ENCODE measurements around the gene AMT. TPM values are rescaled to one million over a fixed set of nuclear protein-coding genes. Genes with fewer than 3 reads are reported as not detected.

AMT gene
- total RNA-seq, 1 donor from 2014 or later = 3.7 TPM

DNA sequence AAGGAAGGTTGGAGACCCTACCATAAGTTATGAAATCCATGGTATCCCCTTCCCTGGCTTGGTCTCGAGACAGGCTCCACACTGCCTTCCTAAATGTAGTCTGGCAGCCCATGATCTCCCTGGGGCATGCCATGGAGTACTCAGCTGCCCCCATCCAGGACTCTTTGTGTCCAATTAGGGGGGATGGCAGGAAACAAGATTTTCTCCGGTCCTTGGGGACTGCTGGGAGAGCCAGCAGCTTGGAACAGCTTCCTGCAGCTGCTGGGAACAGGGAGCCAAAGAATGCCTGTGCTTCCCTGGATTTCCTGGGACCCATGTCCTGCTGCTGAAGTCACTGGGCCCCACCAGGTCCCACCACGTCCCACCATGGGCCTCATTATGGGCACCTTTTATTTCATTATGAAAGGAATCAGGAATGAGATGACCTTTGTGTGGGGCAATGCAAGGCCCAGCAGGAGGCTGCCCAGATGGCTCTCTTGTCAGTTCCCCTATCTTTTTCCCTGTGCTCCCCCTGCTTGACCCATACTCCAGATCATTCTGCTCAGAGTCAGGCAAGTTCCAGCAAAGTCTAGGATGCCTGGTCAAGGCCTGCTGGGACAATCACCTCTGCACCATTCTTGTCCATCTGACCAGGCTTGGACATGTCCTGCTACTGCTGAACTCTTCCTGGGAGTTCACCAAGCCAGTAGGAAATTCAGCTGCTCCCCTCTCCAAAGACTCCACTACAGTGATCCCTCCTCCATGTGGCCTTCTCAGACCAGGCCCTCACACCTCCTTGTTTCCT, 32.8 kb upstream of the AMT start:
- intact Hi-C loops (cut with micrococcal nuclease) = no loop called here
- no peaks in the 10 kb centered on the region for H3K36me3 Mint-ChIP-seq (ENCODE audit: low read depth)
- no peaks in the 10 kb centered on the region for H3K9me3 Mint-ChIP-seq
- H3K4me3 Mint-ChIP-seq = no peak overlapping the region
- H3K27me3 Mint-ChIP-seq = no peaks in the 10 kb centered on the region
- DNase-seq = no peak
- no peak overlapping the region for H3K27ac Mint-ChIP-seq
- no peaks in the 10 kb centered on the region for H3K4me1 Mint-ChIP-seq

DNA sequence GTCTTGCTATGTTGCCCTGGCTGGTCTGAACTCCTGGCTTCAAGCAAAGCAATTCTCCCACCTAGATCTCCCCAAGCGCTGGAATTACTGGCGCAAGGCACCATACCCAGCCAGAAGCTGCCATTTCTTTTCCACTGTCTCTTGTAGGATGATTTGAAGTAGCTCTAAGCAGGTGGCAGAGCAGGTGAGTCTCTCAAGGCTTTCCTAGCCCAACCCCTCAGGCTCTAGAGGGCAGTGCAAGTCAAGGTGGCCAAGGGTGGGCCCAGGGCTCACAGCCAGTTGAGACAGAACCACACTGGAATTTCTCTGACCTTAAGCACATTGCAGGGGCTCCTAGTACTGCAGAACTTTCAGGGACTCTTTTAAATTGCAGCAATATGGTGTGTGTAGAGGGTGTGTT, 32.2 kb upstream of the AMT start:
- H3K27me3 Mint-ChIP-seq = no peaks in the 10 kb centered on the region
- no peaks in the 10 kb centered on the region for H3K4me1 Mint-ChIP-seq
- no peak overlapping the region for H3K4me3 Mint-ChIP-seq
- intact Hi-C loops (cut with micrococcal nuclease) = no loop called here
- DNase-seq = no peak
- no peaks in the 10 kb centered on the region for H3K36me3 Mint-ChIP-seq (ENCODE audit: low read depth)
- no peaks in the 10 kb centered on the region for H3K9me3 Mint-ChIP-seq
- no peak overlapping the region for H3K27ac Mint-ChIP-seq

DNA sequence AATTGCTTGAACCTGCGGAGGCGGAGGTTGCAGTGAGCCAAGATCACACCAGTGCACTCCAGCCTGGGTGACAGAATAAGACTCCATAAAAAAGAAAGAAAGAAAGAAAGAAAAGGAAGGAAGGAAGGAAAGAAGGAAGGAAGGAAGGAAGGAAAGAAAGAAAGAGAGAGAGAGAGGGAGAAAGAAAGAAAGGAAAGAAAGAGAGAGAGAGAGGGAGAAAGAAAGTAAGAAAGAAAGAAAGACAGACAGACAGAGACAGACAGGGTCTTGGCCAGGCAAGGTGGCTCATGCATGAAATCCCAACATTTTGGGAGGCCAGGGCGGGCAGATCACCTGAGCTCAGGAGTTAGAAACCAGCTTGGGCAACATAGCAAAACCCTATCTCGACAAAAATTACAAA, 31.3 kb upstream of the AMT start:
- no peaks in the 10 kb centered on the region for H3K9me3 Mint-ChIP-seq
- intact Hi-C loops (cut with micrococcal nuclease) = no loop called here
- no peak overlapping the region for H3K4me3 Mint-ChIP-seq
- no peak overlapping the region for H3K27ac Mint-ChIP-seq
- H3K36me3 Mint-ChIP-seq (ENCODE audit: low read depth) = no peaks in the 10 kb centered on the region
- no peak for DNase-seq
- peaks cover 5% of the 10 kb centered on the region for H3K4me1 Mint-ChIP-seq
- H3K27me3 Mint-ChIP-seq = no peaks in the 10 kb centered on the region

DNA sequence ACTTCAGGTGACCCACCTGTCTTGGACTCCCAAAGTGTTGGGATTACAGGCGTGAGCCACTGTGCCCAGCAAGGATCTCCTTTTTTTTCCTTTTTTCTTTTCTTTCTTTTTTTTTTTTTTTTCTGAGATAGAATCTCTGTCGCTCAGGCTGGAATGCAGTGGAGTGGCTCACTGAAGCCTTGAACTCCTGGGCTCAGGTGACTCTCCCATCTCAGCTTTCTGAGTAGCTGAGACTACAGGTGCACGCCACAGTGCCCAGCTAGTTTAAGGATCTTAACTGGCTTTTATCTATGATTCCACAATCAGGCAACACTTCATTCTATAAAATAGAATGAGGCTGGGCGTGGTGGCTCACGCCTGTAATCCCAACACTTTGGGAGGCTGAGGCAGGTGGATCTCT, 23.1 kb upstream of the AMT start:
- intact Hi-C loops (cut with micrococcal nuclease) = no loop called here
- Mint-ChIP-seq H3K4me3 (no peak overlapping the region), H3K27me3 (no peaks in the 10 kb centered on the region), H3K27ac (no peak overlapping the region), H3K9me3 (no peaks in the 10 kb centered on the region), H3K36me3 (ENCODE audit: low read depth) (no peaks in the 10 kb centered on the region), H3K4me1 (peaks cover 12% of the 10 kb centered on the region)
- no peak for DNase-seq

DNA sequence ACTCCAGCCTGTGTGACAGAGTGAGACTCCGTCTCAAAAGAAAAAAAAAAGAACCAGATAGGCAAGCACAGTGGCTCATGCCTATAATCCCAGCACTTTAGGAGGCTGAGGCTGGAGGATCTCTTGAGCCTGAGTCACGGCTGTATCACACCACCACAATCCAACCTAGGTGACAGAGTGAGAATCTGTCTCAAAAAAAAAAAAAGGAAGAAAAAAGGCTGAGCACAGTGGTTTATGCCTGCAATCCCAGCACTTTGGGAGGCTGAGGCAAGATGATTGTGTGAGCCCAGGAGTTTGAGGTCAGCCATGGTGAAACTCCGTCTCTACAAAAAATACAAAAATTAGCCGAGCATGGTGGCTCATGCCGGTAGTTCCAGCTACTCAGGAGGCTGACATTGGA, 12.5 kb upstream of the AMT start:
- Mint-ChIP-seq H3K4me1 (no peaks in the 10 kb centered on the region), H3K27me3 (no peaks in the 10 kb centered on the region), H3K36me3 (ENCODE audit: low read depth) (no peaks in the 10 kb centered on the region), H3K9me3 (no peaks in the 10 kb centered on the region), H3K4me3 (no peak overlapping the region), H3K27ac (no peak overlapping the region)
- no peak for DNase-seq
- intact Hi-C loops (cut with micrococcal nuclease) = no loop called here

DNA sequence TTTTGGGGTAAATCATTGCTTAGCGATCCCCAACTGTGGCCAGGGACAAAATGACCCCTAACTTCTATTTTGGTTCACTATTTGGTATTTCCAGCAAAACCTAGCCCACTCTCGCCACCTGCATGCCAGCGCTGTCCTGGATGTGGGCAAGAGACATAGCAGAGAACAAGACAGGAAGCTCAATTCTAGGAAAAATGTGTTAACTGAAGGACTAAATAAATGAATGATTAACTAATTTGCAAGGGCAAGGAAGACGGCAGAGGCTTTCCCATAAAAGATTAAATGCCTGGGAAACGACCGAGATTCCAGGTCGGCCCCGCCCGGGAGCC, 6.4 kb upstream of the AMT start:
- no peak for DNase-seq
- intact Hi-C loops (cut with micrococcal nuclease) = loop anchor here (1.0 to 5.0 kb wide), 6 partner anchors 12 to 336 kb away; partner anchors contain the start of genes GPX1, QRICH1, TCTA and USP4
- no peaks in the 10 kb centered on the region for H3K9me3 Mint-ChIP-seq
- H3K27me3 Mint-ChIP-seq = no peaks in the 10 kb centered on the region
- H3K4me3 Mint-ChIP-seq = peak overlapping the region; percentile 93
- peaks cover 8% of the 10 kb centered on the region for H3K4me1 Mint-ChIP-seq
- peak overlapping the region; percentile 94 for H3K27ac Mint-ChIP-seq
- peaks cover 13% of the 10 kb centered on the region for H3K36me3 Mint-ChIP-seq (ENCODE audit: low read depth)

DNA sequence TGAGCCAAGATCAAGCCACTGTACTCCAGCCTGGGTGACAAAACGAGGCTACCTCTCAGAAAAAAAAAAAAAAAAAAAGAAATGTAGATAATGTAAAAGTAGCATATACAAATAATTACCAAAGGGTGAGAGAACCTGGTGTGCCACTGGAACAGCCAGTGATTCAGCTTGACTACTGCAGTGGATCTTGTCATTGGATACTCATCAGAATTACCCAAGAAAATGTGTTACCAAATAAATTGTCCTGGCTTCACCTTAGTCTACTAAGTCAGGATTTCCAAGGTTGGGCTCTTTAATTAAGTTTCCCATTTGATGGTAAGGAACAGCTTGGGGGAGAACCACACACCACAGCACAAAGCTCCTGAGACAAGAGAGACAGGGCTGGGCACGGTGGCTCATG, 5.3 kb upstream of the AMT start:
- intact Hi-C loops (cut with micrococcal nuclease) = loop anchor here (5.0 kb wide), 2 partner anchors 70 to 335 kb away; partner anchors contain the start of genes GPX1 and QRICH1
- no peak overlapping the region for H3K27ac Mint-ChIP-seq
- peaks cover 14% of the 10 kb centered on the region for H3K4me1 Mint-ChIP-seq

DNA sequence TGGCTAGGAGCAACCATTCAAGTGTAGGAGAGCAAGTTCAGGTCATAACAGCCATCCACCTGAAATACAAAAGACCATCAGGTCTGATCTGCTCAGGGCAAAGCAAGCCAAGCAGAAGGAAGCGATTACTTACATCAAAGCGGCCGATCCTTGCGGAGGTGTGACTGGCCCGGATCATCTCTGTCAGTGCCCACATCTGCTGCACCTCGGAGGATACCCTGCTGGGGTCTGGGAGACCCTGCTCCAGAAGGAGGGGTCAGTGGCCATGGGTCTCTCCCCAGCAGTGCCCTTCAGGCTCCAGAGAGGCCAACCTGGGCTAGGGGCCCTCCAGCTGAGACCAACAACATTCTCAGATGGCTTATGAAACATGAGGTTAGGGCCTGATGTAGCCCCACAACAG, 2.5 kb upstream of the AMT start:
- Mint-ChIP-seq H3K27me3 (no peaks in the 10 kb centered on the region), H3K27ac (no peak overlapping the region), H3K36me3 (ENCODE audit: low read depth) (peaks cover 32% of the 10 kb centered on the region), H3K9me3 (no peaks in the 10 kb centered on the region), H3K4me1 (peaks cover 26% of the 10 kb centered on the region), H3K4me3 (no peak overlapping the region)
- no peak for DNase-seq
- intact Hi-C loops (cut with micrococcal nuclease) = loop anchor here (5.0 kb wide), 2 partner anchors 68 to 333 kb away; partner anchors contain the start of genes GPX1 and QRICH1

More for the DNA sequence above, 5.3 kb upstream of the AMT start:
- Mint-ChIP-seq H3K9me3 (no peaks in the 10 kb centered on the region), H3K36me3 (ENCODE audit: low read depth) (peaks cover 13% of the 10 kb centered on the region), H3K4me3 (peak overlapping the region; percentile 93), H3K27me3 (no peaks in the 10 kb centered on the region)
- DNase-seq = no peak

DNA sequence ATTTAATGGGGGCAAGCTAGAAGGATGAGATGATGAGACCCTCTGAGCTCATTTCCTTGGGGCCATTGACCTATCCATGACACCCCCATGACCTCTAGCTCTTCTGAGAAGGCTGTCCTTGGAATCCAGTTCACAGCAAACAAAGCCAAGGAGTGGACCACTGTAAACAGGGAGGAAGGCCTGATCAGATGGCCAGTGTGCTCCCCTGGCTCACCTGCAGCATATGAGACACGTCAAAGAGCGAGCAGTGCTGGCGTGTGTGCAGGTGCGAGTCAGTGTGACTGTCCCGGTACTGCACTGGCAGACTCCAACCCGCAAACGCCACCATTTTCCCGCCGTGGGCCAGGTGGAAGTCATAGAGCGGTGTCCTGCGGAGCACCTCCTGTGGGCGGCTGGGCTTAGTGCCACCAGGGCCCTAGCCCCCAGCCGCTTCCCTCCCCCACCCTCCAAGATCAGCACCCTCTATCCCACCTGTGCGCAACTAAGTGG, 339 bp downstream of the AMT start:
- peak overlapping the region; percentile 48 for H3K27ac Mint-ChIP-seq
- intact Hi-C loops (cut with micrococcal nuclease) = no loop called here
- H3K4me1 Mint-ChIP-seq = peaks cover 29% of the 10 kb centered on the region
- peaks cover 39% of the 10 kb centered on the region for H3K36me3 Mint-ChIP-seq (ENCODE audit: low read depth)
- H3K4me3 Mint-ChIP-seq = no peak overlapping the region
- no peaks in the 10 kb centered on the region for H3K9me3 Mint-ChIP-seq
- DNase-seq = no peak
- no peaks in the 10 kb centered on the region for H3K27me3 Mint-ChIP-seq

DNA sequence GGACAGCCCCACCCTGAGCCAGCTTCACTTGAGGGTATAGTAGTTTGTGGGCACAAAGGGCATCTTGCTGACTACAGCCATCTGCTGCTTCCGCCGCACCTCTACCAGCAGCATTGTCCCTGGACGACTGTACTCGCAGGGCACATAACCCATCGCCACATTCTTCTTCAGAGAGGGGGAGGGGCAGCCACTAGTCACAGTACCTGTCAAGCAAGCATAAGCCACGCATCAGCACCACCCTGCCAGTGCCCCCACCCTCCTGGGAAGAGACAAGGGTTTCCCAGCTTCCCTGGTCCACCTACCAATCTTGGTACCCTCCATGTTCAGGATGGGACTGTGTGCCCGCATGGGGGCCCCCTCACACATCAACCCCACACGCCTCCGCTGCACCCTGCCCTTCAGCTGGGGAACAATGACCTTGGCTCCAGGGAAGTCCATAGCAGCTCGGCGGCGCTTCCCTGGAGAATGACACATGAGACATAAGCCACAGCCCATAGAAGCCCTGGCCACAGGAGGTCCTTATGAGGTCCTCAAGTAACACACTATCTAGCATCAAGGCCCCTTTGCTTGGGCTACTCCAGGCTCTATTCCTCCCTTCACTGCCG, 4.7 kb downstream of the AMT start:
- Mint-ChIP-seq H3K36me3 (ENCODE audit: low read depth) (peaks cover 55% of the 10 kb centered on the region), H3K9me3 (no peaks in the 10 kb centered on the region), H3K4me1 (peaks cover 54% of the 10 kb centered on the region), H3K27me3 (no peaks in the 10 kb centered on the region), H3K4me3 (no peak overlapping the region), H3K27ac (peak overlapping the region; percentile 66)
- intact Hi-C loops (cut with micrococcal nuclease) = no loop called here
- DNase-seq = no peak

DNA sequence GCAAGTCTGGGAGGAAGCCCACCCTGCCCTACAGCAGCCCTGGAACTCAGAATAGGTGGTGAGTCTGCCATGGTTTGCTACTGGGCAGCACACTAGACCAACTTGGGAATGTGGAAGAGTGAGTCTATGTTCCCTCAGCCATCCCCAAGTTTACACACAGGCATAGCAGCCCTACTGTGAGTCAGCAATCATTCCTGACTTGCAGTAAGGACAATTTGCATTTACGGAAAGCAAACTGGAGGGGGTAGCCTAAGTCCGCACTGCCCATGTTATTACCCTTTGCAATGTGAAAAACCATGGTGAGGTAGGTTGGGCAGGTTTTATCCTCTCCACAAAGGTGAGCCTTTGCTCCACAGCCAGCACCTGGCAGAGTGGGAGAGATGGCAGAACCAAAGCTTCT, 5.4 kb downstream of the AMT start:
- no peaks in the 10 kb centered on the region for H3K9me3 Mint-ChIP-seq
- H3K4me1 Mint-ChIP-seq = peaks cover 53% of the 10 kb centered on the region
- DNase-seq = no peak
- H3K27ac Mint-ChIP-seq = peak overlapping the region; percentile 96
- intact Hi-C loops (cut with micrococcal nuclease) = loop anchor here (1.0 kb wide), 1 partner anchor 12 kb away; the partner anchor contains the start of gene NICN1
- peak overlapping the region; percentile 76 for H3K4me3 Mint-ChIP-seq
- H3K27me3 Mint-ChIP-seq = peaks cover 2% of the 10 kb centered on the region
- H3K36me3 Mint-ChIP-seq (ENCODE audit: low read depth) = peaks cover 54% of the 10 kb centered on the region

DNA sequence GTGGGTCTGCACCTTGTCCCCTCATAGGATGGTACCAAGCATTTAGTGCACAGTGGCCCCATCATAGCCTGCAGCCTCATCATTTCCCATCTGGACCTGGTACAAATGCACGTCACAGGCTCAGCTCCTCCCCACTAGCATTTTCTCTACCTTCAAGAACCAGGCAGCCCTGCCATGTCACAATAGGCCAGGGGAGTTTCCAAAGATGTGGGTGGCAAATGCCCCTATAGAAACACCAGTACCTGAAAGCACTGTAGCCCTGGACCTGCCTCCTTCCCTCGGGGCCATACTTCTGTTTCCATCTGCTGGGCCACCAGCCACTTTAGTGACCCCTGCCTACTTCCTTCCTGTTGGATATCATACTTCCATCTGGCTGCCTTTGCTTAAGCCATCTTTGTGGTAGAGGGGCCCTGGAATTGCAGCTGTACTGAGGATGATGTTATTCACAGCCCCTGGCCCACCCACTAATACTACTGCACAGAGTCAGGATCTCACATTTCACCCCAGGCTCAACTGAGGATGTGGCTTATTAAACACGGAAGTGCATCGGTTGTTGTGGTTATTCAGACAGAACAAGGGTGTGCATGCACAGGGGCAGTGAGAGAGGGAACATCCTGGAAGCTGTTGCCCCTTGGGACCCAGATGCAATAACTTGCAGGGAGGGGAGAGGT, 6.2 kb downstream of the AMT start:
- H3K27ac Mint-ChIP-seq = peak overlapping the region; percentile 96
- H3K4me3 Mint-ChIP-seq = peak overlapping the region; percentile 76
- no peaks in the 10 kb centered on the region for H3K9me3 Mint-ChIP-seq
- H3K4me1 Mint-ChIP-seq = peaks cover 49% of the 10 kb centered on the region
- peaks cover 49% of the 10 kb centered on the region for H3K36me3 Mint-ChIP-seq (ENCODE audit: low read depth)
- intact Hi-C loops (cut with micrococcal nuclease) = loop anchor here (1.0 kb wide), 2 partner anchors 13 to 33 kb away; partner anchors contain the start of gene NICN1
- DNase-seq = peak; percentile 88
- H3K27me3 Mint-ChIP-seq = peaks cover 2% of the 10 kb centered on the region

DNA sequence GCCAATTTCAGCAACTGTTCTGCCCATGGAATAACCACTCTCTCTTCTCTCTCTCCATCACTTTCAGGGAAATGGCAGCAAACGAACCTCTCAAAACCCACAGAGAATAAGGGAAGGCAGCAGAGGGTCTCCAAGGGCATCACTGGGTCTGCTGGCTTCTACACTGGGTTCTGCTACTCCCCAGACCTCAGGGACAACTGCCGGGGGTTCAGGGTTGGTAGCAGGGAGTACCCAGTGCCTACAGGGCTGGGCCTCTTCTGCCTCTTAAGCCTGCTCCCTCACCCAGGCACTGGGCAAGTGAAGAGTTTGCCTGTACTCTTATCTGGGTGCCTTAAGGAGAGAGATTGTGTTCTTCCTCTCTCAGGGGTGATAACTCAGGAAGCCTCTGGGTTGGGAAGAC, 7.5 kb downstream of the AMT start:
- Mint-ChIP-seq H3K9me3 (no peaks in the 10 kb centered on the region), H3K4me3 (peak overlapping the region; percentile 37), H3K36me3 (ENCODE audit: low read depth) (peaks cover 47% of the 10 kb centered on the region), H3K27me3 (peaks cover 2% of the 10 kb centered on the region), H3K27ac (peak overlapping the region; percentile 64), H3K4me1 (peaks cover 53% of the 10 kb centered on the region)
- peak; percentile 58 for DNase-seq
- intact Hi-C loops (cut with micrococcal nuclease) = loop anchor here (1.0 to 5.0 kb wide), 2 partner anchors 35 to 322 kb away; partner anchors contain the start of gene QRICH1

DNA sequence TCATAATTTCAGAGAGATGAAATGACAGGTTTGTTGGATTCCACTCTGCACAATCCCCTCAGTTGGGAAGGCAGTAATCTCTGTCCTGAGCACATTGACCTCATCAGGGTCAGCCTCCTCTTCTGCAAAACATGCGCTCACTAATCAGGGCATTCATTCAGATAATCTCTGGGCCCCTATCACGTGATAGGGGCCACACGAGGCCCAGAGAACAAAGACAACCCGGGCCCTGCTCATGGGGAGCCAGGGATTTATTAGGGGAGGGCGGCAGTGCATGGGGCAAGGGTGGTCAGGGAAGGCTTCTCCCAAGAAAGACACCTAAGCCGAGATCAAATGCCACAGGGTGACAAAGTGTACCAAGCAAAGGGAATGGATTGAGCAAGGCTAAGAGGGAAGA, 8.9 kb downstream of the AMT start:
- Mint-ChIP-seq H3K36me3 (ENCODE audit: low read depth) (peaks cover 47% of the 10 kb centered on the region), H3K27me3 (peaks cover 2% of the 10 kb centered on the region), H3K9me3 (no peaks in the 10 kb centered on the region), H3K27ac (peak overlapping the region; percentile 95), H3K4me1 (peaks cover 56% of the 10 kb centered on the region), H3K4me3 (peak overlapping the region; percentile 87)
- DNase-seq = no peak
- intact Hi-C loops (cut with micrococcal nuclease) = loop anchor here (5.0 kb wide), 1 partner anchor 321 kb away; the partner anchor contains the start of gene QRICH1
